Adrenal gland (tissue), 5 donors: Measurements from ENCODE around the gene KLHL22.

Experiments used
- CTCF ChIP-seq, 6 experiments: fragments of 450-650 bp in 4 of 6; fragments of 200-600 bp in 2 of 6; sonication (generic) in 1 of 6; IDR thresholded peaks; 1 replicate in 5 of 6; 2 replicates in 1 of 6; pipeline versions ENCODE4 v1.5.1 to v1.8.0; 2016 to 2021; ENCODE audit warnings: antibody characterized with exemption in 6 of 6, mild to moderate bottlenecking in 2 of 6, moderate library complexity in 1 of 6
- POLR2A ChIP-seq, 2 donors: fragments of 450-650 bp; IDR thresholded peaks; one replicate each; pipeline ENCODE4 v1.6.1; 2017; ENCODE audit warnings: antibody characterized with exemption in 2 of 2, mild to moderate bottlenecking in 2 of 2, moderate library complexity in 1 of 2
- donor health status: DM: no; HTN: no; CAD: no.

GRCh38 chr22:20471126-20471833 lies 24.3 kb downstream of the KLHL22 start:
- no peak for TF ChIP-seq CTCF (IDR thresholded peaks at IDR 0.05)
- TF ChIP-seq POLR2A (IDR thresholded peaks at IDR 0.05) = no peak
